Endothelial cell of umbilical vein (primary cell): ENCODE measurements around the gene SERGEF. TPM values are rescaled to one million over a fixed set of nuclear protein-coding genes. Genes with fewer than 3 reads are reported as not detected.

Source experiments
- BruUV-seq: library from RNA; stranded (reverse); fragments of 400-500 nt; replicated peaks from 2 replicates; lab custom pipeline; 2021; lab: Mats Ljungman, UMichigan
- CTCF ChIA-PET: fragments of 300-600, 350-600 bp; sonication (Branson Sonifier 250); formaldehyde crosslinking; loops from one replicate; lab custom pipeline; 2021; ENCODE audit warnings: antibody characterized with exemption, inconsistent platforms; lab: Charles Lee
- POLR2A ChIA-PET: fragments of 300-600, 350-600 bp; sonication (Branson Sonifier 250); formaldehyde crosslinking; loops from one replicate; lab custom pipeline; 2021; ENCODE audit warnings: antibody characterized with exemption, inconsistent platforms; lab: Charles Lee
- DNase-seq: peaks from one replicate; pipeline ENCODE4 v3.0.0-alpha.2; 2011; ENCODE audit warnings: low read depth, low spot score
- FAIRE-seq: peaks from 2 replicates; lab custom pipeline; 2011; peaks lifted over from hg19 to GRCh38; lab: Jason Lieb, UNC
- H2AFZ ChIP-seq: 2 replicates; pipeline ENCODE4 v1.6.0; 2012; ENCODE audit warnings: low read depth, low read length, control low read depth, inconsistent platforms
- H3K27ac ChIP-seq: 2 replicates; pipeline ENCODE4 v1.5.1; 2011; ENCODE audit warnings: low read depth, mild to moderate bottlenecking, control low read depth, low read length, moderate library complexity; ENCODE audit not compliant: insufficient read depth
- H3K27me3 ChIP-seq, 2 experiments: 2 replicates each; pipeline versions ENCODE4 v1.6.0 to v1.6.1; 2011; ENCODE audit warnings: low read length in 2 of 2, mixed read lengths in 1 of 2; ENCODE audit not compliant: control insufficient read depth in 2 of 2, insufficient read depth in 2 of 2
- H3K36me3 ChIP-seq, 2 experiments: 2 replicates in 1 of 2; 3 replicates in 1 of 2; pipeline ENCODE4 v1.5.1; 2011; ENCODE audit warnings: low read length in 2 of 2, mild to moderate bottlenecking in 1 of 2, moderate library complexity in 1 of 2; ENCODE audit not compliant: control insufficient read depth in 2 of 2, insufficient read depth in 2 of 2; ENCODE audit errors: extremely low read depth in 1 of 2
- H3K4me1 ChIP-seq: 3 replicates; pipeline ENCODE4 v1.5.1; 2011; ENCODE audit warnings: mild to moderate bottlenecking, low read length; ENCODE audit not compliant: control insufficient read depth, insufficient read depth; ENCODE audit errors: extremely low read depth
- H3K4me2 ChIP-seq: 2 replicates; pipeline ENCODE4 v1.6.1; 2011; ENCODE audit warnings: low read length, control low read depth, mixed read lengths; ENCODE audit not compliant: insufficient read depth
- H3K4me3 ChIP-seq, 3 experiments: fragments of 200-600 bp in 1 of 3; sonication (generic), shearing (Covaris generic) in 1 of 3; replicated peaks in 1 of 3; 2 replicates each; pipeline ENCODE4 v1.5.1; 2011 to 2016; ENCODE audit warnings: control low read depth in 3 of 3, low read length in 3 of 3, mild to moderate bottlenecking in 2 of 3, inconsistent platforms in 1 of 3, low read depth in 1 of 3, moderate library complexity in 1 of 3; ENCODE audit not compliant: insufficient read depth in 1 of 3
- H3K79me2 ChIP-seq: 2 replicates; pipeline ENCODE4 v1.6.0; 2012; ENCODE audit warnings: low read length, inconsistent platforms; ENCODE audit not compliant: control insufficient read depth, insufficient read depth
- H3K9ac ChIP-seq: replicated peaks from 2 replicates; pipeline ENCODE3; 2011; ENCODE audit warnings: low read length, control low read depth; ENCODE audit not compliant: insufficient read depth; ENCODE audit errors: extremely low read depth
- H3K9me1 ChIP-seq: replicated peaks from 3 replicates; pipeline ENCODE4 v1.6.0; 2011; ENCODE audit warnings: mild to moderate bottlenecking, low read length; ENCODE audit not compliant: control insufficient read depth, insufficient read depth; ENCODE audit errors: extremely low read depth
- H3K9me3 ChIP-seq: replicated peaks from 2 replicates; pipeline ENCODE4 v1.5.1; 2012; ENCODE audit warnings: low read length, inconsistent platforms; ENCODE audit not compliant: control insufficient read depth, insufficient read depth
- H4K20me1 ChIP-seq: replicated peaks from 2 replicates; pipeline ENCODE3; 2011; ENCODE audit warnings: mild to moderate bottlenecking, low read length; ENCODE audit not compliant: control insufficient read depth, insufficient read depth; ENCODE audit errors: extremely low read depth
- CTCF ChIP-seq, 2 donors: IDR thresholded peaks; 1 replicate in 1 of 2; 2 replicates in 1 of 2; pipeline ENCODE4 v1.5.1; 2011; ENCODE audit warnings: low read length in 2 of 2, mild to moderate bottlenecking in 2 of 2, moderate library complexity in 2 of 2, control low read depth in 1 of 2, inconsistent platforms in 1 of 2, low read depth in 1 of 2; ENCODE audit not compliant: insufficient read depth in 1 of 2; ENCODE audit errors: extremely low read depth in 1 of 2
- EZH2 ChIP-seq: IDR thresholded peaks from 2 replicates; pipeline ENCODE4 v1.6.1; 2012; ENCODE audit warnings: borderline replicate concordance, low read depth, mild to moderate bottlenecking, moderate library complexity, low read length, inconsistent platforms; ENCODE audit not compliant: severe bottlenecking
- FOS ChIP-seq: IDR thresholded peaks from 2 replicates; pipeline ENCODE4 v1.6.1; 2011; ENCODE audit warnings: mild to moderate bottlenecking, low read length, moderate library complexity, borderline replicate concordance; ENCODE audit not compliant: insufficient read depth
- GATA2 ChIP-seq: IDR thresholded peaks from 2 replicates; pipeline ENCODE4 v1.7.0; 2011; ENCODE audit warnings: low read depth, mild to moderate bottlenecking, moderate library complexity, mixed read lengths, low read length; ENCODE audit not compliant: insufficient read length, insufficient read depth
- JUN ChIP-seq: IDR thresholded peaks from 2 replicates; pipeline ENCODE4 v1.6.1; 2011; ENCODE audit warnings: borderline replicate concordance, low read depth; ENCODE audit not compliant: insufficient read length, insufficient read depth
- MAX ChIP-seq: IDR thresholded peaks from 2 replicates; pipeline ENCODE4 v1.6.1; 2011; ENCODE audit not compliant: insufficient read depth, insufficient read length
- POLR2A ChIP-seq: IDR thresholded peaks from 2 replicates; pipeline ENCODE4 v1.6.1; 2012; ENCODE audit warnings: low read depth, mild to moderate bottlenecking, control low read depth, low read length
- POLR2AphosphoS5 ChIP-seq: IDR thresholded peaks from 2 replicates; pipeline ENCODE4 v1.6.1; 2012; ENCODE audit warnings: low read depth, mild to moderate bottlenecking, control low read depth, low read length, moderate library complexity; ENCODE audit not compliant: insufficient read depth
- dilution Hi-C: fragments of 300-500 bp; cut with MboI; formaldehyde crosslinking; loops from one replicate; pipeline ENCODE4 v1.15.0; 2019; ENCODE audit warnings: low sequenced_read_pairs; ENCODE audit not compliant: extremely low pct_ligation_motif_present
- intact Hi-C: fragments of 100-400 bp; cut with micrococcal nuclease; formaldehyde crosslinking; loops from one replicate; pipeline ENCODE4 v1.10.0; 2022
- polyA plus RNA-seq, 4 experiments: library from polyadenylated mRNA; depleted of rRNA in 3 of 4; stranded (reverse) in 3 of 4; unstranded in 1 of 4; fragments of >200 nt; gene quantifications; 2 replicates each; pipeline versions ENCODE4 v1.2.1 to v1.2.3, GENCODE V29; 2011 to 2012; ENCODE audit warnings: missing spikeins in 1 of 4
- total RNA-seq: library from RNA; stranded (reverse); gene quantifications from 2 replicates; pipeline ENCODE4 v1.2.3, GENCODE V29; 2021

Gene SERGEF
- total and polyA plus RNA-seq, 2 donors (not counting 3 experiments of a cell fraction or from before 2014, with no cell fraction given), result 8.7 to 16.7 TPM

- Histone ChIP-seq H3K9me1 (no peaks in the 10 kb centered on the region), H3K4me1 (no peaks in the 10 kb centered on the region), H3K9ac (no peak overlapping the region), H3K4me2 (no peak overlapping the region), H4K20me1 (no peaks in the 10 kb centered on the region), H2AFZ (no peak overlapping the region), H3K27me3 (no peaks in the 10 kb centered on the region), H3K27ac (no peak overlapping the region), H3K9me3 (no peaks in the 10 kb centered on the region), H3K79me2 (no peaks in the 10 kb centered on the region), H3K36me3 (no peaks in the 10 kb centered on the region), H3K4me3 (no peak overlapping the region)
- no peak for TF ChIP-seq JUN
- TF ChIP-seq GATA2, result no peak
- TF ChIP-seq FOS, result no peak
- no peak for TF ChIP-seq EZH2
- no peak for TF ChIP-seq POLR2AphosphoS5
- no peak for TF ChIP-seq MAX
- TF ChIP-seq POLR2A, result no peak
- TF ChIP-seq CTCF (IDR thresholded peaks at IDR 0.05; ENCODE audit: extremely low read depth in 1 of 2, insufficient read depth in 1 of 2, low read depth in 1 of 2, low read length in 2 of 2), result no peak
- intact Hi-C loops (no loop called here), dilution Hi-C loops (no loop called here)
- no TSS peak for BruUV-seq
- ChIA-PET POLR2A (interaction anchor here (0.6 kb wide), 1 partner anchor 332 kb away, joined by 6 read pairs; no protein-coding TSS in a partner anchor), CTCF (interaction anchor here (1.0 to 6.5 kb wide), 7 partner anchors 10 to 258 kb away, joined by 3 to 56 read pairs (median 7); no protein-coding TSS in a partner anchor)
- FAIRE-seq, result no peak
- DNase-seq, result no peak
These were observed 24.4 kb downstream of the SERGEF start for GRCh38 chr11:17988465-17988864.
